Measurements from ENCODE around the gene MRPL38. TPM values are rescaled to one million over a fixed set of nuclear protein-coding genes. Genes with fewer than 3 reads are reported as not detected.

MRPL38 gene
- total RNA-seq, 2 donors from 2014 or later, result 103 to 118 TPM

GRCh38 chr17:75878174-75878998 lies 26.3 kb downstream of the MRPL38 start, which contains the start of gene TRIM47:
TSS of gene TRIM47 (minus strand) at chr17:75878581. CDS start at chr17:75878548, 33 bp downstream.
- WGBS, 2 experiments (ENCODE audit: insufficient coverage in 1 of 2, insufficient read length in 1 of 2), result 8 to 13% methylated on average over 31 to 87 of the region's 87 CpGs
- Histone ChIP-seq H3K27ac (ENCODE audit: low read depth, low read length) (no peak within 1 kb of the TSS), H3K9me3 (ENCODE audit: control insufficient read depth, low read length) (no peaks in the 10 kb centered on the region), H3K4me1 (ENCODE audit: control insufficient read depth, insufficient read depth, low read length) (no peaks in the 10 kb centered on the region), H3K9ac (ENCODE audit: extremely low read depth, low read length, poor library complexity, severe bottlenecking) (no peak within 1 kb of the TSS), H3K4me3 (ENCODE audit: low read length) (no peak within 1 kb of the TSS), H3K36me3 (ENCODE audit: control insufficient read depth, insufficient read depth, low read length) (no peaks in the 10 kb centered on the region), H3K27me3 (ENCODE audit: control insufficient read depth, insufficient read depth, low read length, poor library complexity, severe bottlenecking) (peaks cover 39% of the 10 kb centered on the region)
- Mint-ChIP-seq H3K4me1 (peaks cover 10% of the 10 kb centered on the region), H3K9me3 (no peaks in the 10 kb centered on the region), H3K4me3 (peak within 1 kb of the TSS; percentile 52), H3K27ac (no peak within 1 kb of the TSS), H3K27me3 (ENCODE audit: insufficient read depth) (peaks cover 50% of the 10 kb centered on the region), H3K36me3 (ENCODE audit: low read depth) (no peaks in the 10 kb centered on the region)
- DNase-seq, result peak; percentile 87
- TF ChIP-seq, protein P1, sequence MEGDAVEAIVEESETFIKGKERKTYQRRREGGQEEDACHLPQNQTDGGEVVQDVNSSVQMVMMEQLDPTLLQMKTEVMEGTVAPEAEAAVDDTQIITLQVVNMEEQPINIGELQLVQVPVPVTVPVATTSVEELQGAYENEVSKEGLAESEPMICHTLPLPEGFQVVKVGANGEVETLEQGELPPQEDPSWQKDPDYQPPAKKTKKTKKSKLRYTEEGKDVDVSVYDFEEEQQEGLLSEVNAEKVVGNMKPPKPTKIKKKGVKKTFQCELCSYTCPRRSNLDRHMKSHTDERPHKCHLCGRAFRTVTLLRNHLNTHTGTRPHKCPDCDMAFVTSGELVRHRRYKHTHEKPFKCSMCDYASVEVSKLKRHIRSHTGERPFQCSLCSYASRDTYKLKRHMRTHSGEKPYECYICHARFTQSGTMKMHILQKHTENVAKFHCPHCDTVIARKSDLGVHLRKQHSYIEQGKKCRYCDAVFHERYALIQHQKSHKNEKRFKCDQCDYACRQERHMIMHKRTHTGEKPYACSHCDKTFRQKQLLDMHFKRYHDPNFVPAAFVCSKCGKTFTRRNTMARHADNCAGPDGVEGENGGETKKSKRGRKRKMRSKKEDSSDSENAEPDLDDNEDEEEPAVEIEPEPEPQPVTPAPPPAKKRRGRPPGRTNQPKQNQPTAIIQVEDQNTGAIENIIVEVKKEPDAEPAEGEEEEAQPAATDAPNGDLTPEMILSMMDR (conservative IDR thresholded peaks at IDR 0.05), result peak; percentile 29

DNA sequence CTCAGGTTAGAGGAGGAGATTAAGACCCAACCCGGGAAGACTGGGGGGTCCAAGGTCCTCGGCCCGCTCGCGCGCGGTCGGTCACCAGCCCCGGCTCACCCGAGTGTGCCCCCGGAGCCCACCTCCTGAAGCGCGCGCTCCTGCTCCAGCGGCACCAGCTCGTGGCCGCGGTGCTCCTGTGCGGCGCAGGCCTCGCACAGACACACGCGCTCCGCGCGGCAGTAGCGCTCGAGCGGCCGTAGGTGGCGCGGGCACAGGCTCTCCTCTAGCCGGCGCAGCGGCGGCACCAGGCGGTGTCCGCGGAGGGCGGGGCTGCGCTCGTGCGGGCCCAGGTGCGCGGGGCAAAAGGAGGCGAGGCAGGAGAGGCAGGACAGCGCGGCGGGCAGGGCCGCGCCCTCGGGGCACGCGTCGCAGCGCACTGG lies 26.9 kb downstream of the MRPL38 start:
- TF ChIP-seq, protein P1 (conservative IDR thresholded peaks at IDR 0.05), result peak; percentile 73
- no peaks in the 10 kb centered on the region for H3K9me3 ChIP-seq (ENCODE audit: control insufficient read depth, low read length)
- Mint-ChIP-seq H3K4me1 (peaks cover 10% of the 10 kb centered on the region), H3K9me3 (no peaks in the 10 kb centered on the region), H3K27me3 (ENCODE audit: insufficient read depth) (peaks cover 50% of the 10 kb centered on the region), H3K4me3 (peak overlapping the region; percentile 52), H3K36me3 (ENCODE audit: low read depth) (no peaks in the 10 kb centered on the region), H3K27ac (no peak overlapping the region)
- peak; percentile 95 for DNase-seq
- H3K9ac ChIP-seq (ENCODE audit: extremely low read depth, low read length, poor library complexity, severe bottlenecking), result no peak overlapping the region
- no peak overlapping the region for H3K27ac ChIP-seq (ENCODE audit: low read depth, low read length)
- H3K36me3 ChIP-seq (ENCODE audit: control insufficient read depth, insufficient read depth, low read length), result no peaks in the 10 kb centered on the region
- 1 to 2% methylated on average over 30 to 56 of the region's 56 CpGs for WGBS, 2 experiments (ENCODE audit: insufficient coverage in 1 of 2, insufficient read length in 1 of 2)
- H3K4me3 ChIP-seq (ENCODE audit: low read length), result no peak overlapping the region
- H3K4me1 ChIP-seq (ENCODE audit: control insufficient read depth, insufficient read depth, low read length), result no peaks in the 10 kb centered on the region
- peaks cover 39% of the 10 kb centered on the region for H3K27me3 ChIP-seq (ENCODE audit: control insufficient read depth, insufficient read depth, low read length, poor library complexity, severe bottlenecking)

DNA sequence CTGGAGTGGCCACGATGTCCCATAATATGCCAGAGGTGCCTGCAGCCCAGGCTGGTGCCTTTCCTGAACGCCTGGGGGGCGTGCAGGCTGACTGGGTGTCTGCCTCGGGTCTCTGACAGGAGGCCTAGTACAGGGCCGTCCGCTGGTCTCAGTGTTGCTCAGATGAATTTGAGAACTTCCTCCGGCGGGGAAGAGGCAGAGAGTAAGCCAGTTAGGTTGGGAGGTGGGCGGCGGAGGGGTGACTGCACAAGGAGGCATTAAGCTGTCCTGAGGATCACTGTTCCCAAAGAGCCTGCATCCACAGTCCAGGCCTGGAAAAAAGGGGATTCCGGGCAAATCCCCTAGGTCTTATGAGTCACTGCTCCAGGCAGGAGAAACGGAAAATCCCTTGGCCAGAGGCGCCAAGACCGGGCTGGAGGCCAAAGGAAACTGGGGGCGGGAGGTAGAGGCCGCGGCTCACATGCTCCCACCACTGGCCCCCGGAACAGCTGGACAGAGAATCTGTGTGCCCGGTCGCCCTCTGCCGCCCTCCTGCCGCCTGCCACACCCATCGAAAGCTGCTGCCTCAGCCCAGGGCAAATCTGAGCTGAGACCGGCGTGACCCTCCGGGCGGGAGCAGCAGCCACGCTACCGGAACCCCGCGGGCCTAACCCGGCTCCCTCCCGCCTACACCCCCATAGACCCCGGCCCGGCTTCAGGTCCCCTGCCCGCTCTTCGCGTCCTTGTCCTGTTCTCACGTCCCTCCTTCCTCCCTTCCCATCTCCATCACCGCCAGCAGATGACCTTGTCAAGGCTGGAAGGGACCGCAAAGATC lies 27.5 kb downstream of the MRPL38 start:
- Mint-ChIP-seq H3K4me3 (peak overlapping the region; percentile 52), H3K4me1 (peaks cover 10% of the 10 kb centered on the region), H3K36me3 (ENCODE audit: low read depth) (no peaks in the 10 kb centered on the region), H3K27ac (no peak overlapping the region), H3K27me3 (ENCODE audit: insufficient read depth) (peaks cover 46% of the 10 kb centered on the region), H3K9me3 (no peaks in the 10 kb centered on the region)
- Histone ChIP-seq H3K4me1 (ENCODE audit: control insufficient read depth, insufficient read depth, low read length) (no peaks in the 10 kb centered on the region), H3K9me3 (ENCODE audit: control insufficient read depth, low read length) (no peaks in the 10 kb centered on the region), H3K27me3 (ENCODE audit: control insufficient read depth, insufficient read depth, low read length, poor library complexity, severe bottlenecking) (peaks cover 39% of the 10 kb centered on the region), H3K4me3 (ENCODE audit: low read length) (no peak overlapping the region), H3K9ac (ENCODE audit: extremely low read depth, low read length, poor library complexity, severe bottlenecking) (no peak overlapping the region), H3K36me3 (ENCODE audit: control insufficient read depth, insufficient read depth, low read length) (no peaks in the 10 kb centered on the region), H3K27ac (ENCODE audit: low read depth, low read length) (no peak overlapping the region)
- DNase-seq, result peak; percentile 80
- TF ChIP-seq, protein P1 (conservative IDR thresholded peaks at IDR 0.05), result no peak
- 41 to 52% methylated on average over 20 to 41 of the region's 41 CpGs for WGBS, 2 experiments (ENCODE audit: insufficient coverage in 1 of 2, insufficient read length in 1 of 2)

Measured in endodermal cell (in vitro differentiated cells).